HG02610 (cell line): ENCODE results near the gene HOXA7.

Source experiments
- ATAC-seq: cut with Tn5 transposase; IDR thresholded peaks from one replicate; pipeline ENCODE4 v1.9.1; 2021; ENCODE audit warnings: mild to moderate bottlenecking, moderate library complexity; ENCODE audit not compliant: unreplicated experiment

The HOXA7 gene

GRCh38 chr7:27123007-27123476 lies 33.4 kb downstream of the HOXA7 start:
- ATAC-seq = no peak

GRCh38 chr7:27122077-27122910 lies 34.2 kb downstream of the HOXA7 start:
- ATAC-seq = no peak

GRCh38 chr7:27121684-27122076 lies 34.8 kb downstream of the HOXA7 start:
- ATAC-seq = no peak

- no peak for ATAC-seq
Observed at GRCh38 chr7:27119412-27119911, 37.0 kb downstream of the HOXA7 start.

- ATAC-seq = no peak
Observed at GRCh38 chr7:27118580-27118979, 37.9 kb downstream of the HOXA7 start.

- ATAC-seq = no peak
Observed at GRCh38 chr7:27117887-27118491, 38.5 kb downstream of the HOXA7 start.

GRCh38 chr7:27116962-27117886 lies 39.3 kb downstream of the HOXA7 start:
- ATAC-seq = no peak

- ATAC-seq = no peak
Observed at GRCh38 chr7:27116031-27116961, 40.2 kb downstream of the HOXA7 start.

GRCh38 chr7:27115221-27116026 lies 41.1 kb downstream of the HOXA7 start:
- no peak for ATAC-seq

GRCh38 chr7:27114881-27115220 lies 41.6 kb downstream of the HOXA7 start:
- ATAC-seq = no peak

- no peak for ATAC-seq
Observed at GRCh38 chr7:27113991-27114769, 42.3 kb downstream of the HOXA7 start.

- ATAC-seq = no peak
Observed at GRCh38 chr7:27112955-27113949, 43.2 kb downstream of the HOXA7 start.

- no peak for ATAC-seq
Observed at GRCh38 chr7:27112361-27112760, 44.1 kb downstream of the HOXA7 start.

- ATAC-seq = no peak
Observed at GRCh38 chr7:27111751-27112277, 44.7 kb downstream of the HOXA7 start.

GRCh38 chr7:27111042-27111750 lies 45.3 kb downstream of the HOXA7 start:
- no peak for ATAC-seq
